K562 (cell line): ENCODE data around the gene ANO8. TPM values are rescaled to one million over a fixed set of nuclear protein-coding genes. Genes with fewer than 3 reads are reported as not detected.
A peak's percentile ranks its signal among the peaks of the same experiment; 100 is the strongest.

Experiments used
- CBFB ChIP-seq: sonication (generic); formaldehyde crosslinking; IDR thresholded peaks from 2 replicates; pipeline ENCODE4 v1.4.0; 2020; ENCODE audit warnings: mild to moderate bottlenecking, missing genetic modification reagents
- HNRNPK ChIP-seq: fragments of 200-400 bp; formaldehyde crosslinking; IDR thresholded peaks from one replicate; pipeline ENCODE4 v1.6.1; 2018; ENCODE audit warnings: mild to moderate bottlenecking, low read depth, low read length; ENCODE audit not compliant: poor library complexity, severe bottlenecking
- TAF1 ChIP-seq: IDR thresholded peaks from 2 replicates; pipeline ENCODE4 v1.6.1; 2011; ENCODE audit warnings: mild to moderate bottlenecking, low read length, moderate library complexity; ENCODE audit not compliant: insufficient read depth, control insufficient read depth, severe bottlenecking; ENCODE audit errors: extremely low read depth
- TAF7 ChIP-seq: fragments of 450-650 bp; IDR thresholded peaks from 2 replicates; pipeline ENCODE4 v1.6.1; 2016; ENCODE audit warnings: missing genetic modification characterization, missing compliant biosample characterization
- polyA plus RNA-seq, 8 experiments: library from polyadenylated mRNA; depleted of rRNA in 4 of 8; stranded (reverse) in 5 of 8; unstranded in 3 of 8; fragments of >200 nt; fragmentation: Nextera tagmentation in 2 of 8; fragmentation: Illumina TruSeq in 1 of 8; extraction: Ambion mirVana in 2 of 8; extraction: Trizol in 1 of 8; gene quantifications; 2 replicates each; pipeline versions ENCODE4 v1.2.1 to v1.2.3, GENCODE V29; 2011 to 2014; ENCODE audit warnings: inconsistent platforms in 1 of 8, missing spikeins in 1 of 8
- total RNA-seq, 7 experiments: library from RNA; depleted of rRNA in 6 of 7; stranded (reverse); fragments of >200 nt in 6 of 7; fragmentation: Illumina TruSeq in 2 of 7; extraction: Trizol in 2 of 7; gene quantifications; 2 replicates each; pipeline versions ENCODE4 v1.2.1 to v1.2.3, GENCODE V29; 2011 to 2021; ENCODE audit warnings: low replicate concordance in 1 of 7
- TF ChIP-seq, protein P1 (sequence below), 2 experiments: fragments of 450-650 bp; IDR thresholded peaks; 2 replicates each; pipeline ENCODE4 v1.6.1; 2016; ENCODE audit warnings: mild to moderate bottlenecking in 2 of 2, borderline replicate concordance in 1 of 2, low read depth in 1 of 2, moderate library complexity in 1 of 2

ANO8 gene
- total and polyA plus RNA-seq, 9 of the 15 experiments (the other 6 are each of a cell fraction or from before 2014, with no cell fraction given) = 0.07 to 7.6 (median 2.3) TPM; not detected in 1

GRCh38 chr19:17334414-17335409, at the start of gene ANO8 (continued):
- TF ChIP-seq, protein P1, sequence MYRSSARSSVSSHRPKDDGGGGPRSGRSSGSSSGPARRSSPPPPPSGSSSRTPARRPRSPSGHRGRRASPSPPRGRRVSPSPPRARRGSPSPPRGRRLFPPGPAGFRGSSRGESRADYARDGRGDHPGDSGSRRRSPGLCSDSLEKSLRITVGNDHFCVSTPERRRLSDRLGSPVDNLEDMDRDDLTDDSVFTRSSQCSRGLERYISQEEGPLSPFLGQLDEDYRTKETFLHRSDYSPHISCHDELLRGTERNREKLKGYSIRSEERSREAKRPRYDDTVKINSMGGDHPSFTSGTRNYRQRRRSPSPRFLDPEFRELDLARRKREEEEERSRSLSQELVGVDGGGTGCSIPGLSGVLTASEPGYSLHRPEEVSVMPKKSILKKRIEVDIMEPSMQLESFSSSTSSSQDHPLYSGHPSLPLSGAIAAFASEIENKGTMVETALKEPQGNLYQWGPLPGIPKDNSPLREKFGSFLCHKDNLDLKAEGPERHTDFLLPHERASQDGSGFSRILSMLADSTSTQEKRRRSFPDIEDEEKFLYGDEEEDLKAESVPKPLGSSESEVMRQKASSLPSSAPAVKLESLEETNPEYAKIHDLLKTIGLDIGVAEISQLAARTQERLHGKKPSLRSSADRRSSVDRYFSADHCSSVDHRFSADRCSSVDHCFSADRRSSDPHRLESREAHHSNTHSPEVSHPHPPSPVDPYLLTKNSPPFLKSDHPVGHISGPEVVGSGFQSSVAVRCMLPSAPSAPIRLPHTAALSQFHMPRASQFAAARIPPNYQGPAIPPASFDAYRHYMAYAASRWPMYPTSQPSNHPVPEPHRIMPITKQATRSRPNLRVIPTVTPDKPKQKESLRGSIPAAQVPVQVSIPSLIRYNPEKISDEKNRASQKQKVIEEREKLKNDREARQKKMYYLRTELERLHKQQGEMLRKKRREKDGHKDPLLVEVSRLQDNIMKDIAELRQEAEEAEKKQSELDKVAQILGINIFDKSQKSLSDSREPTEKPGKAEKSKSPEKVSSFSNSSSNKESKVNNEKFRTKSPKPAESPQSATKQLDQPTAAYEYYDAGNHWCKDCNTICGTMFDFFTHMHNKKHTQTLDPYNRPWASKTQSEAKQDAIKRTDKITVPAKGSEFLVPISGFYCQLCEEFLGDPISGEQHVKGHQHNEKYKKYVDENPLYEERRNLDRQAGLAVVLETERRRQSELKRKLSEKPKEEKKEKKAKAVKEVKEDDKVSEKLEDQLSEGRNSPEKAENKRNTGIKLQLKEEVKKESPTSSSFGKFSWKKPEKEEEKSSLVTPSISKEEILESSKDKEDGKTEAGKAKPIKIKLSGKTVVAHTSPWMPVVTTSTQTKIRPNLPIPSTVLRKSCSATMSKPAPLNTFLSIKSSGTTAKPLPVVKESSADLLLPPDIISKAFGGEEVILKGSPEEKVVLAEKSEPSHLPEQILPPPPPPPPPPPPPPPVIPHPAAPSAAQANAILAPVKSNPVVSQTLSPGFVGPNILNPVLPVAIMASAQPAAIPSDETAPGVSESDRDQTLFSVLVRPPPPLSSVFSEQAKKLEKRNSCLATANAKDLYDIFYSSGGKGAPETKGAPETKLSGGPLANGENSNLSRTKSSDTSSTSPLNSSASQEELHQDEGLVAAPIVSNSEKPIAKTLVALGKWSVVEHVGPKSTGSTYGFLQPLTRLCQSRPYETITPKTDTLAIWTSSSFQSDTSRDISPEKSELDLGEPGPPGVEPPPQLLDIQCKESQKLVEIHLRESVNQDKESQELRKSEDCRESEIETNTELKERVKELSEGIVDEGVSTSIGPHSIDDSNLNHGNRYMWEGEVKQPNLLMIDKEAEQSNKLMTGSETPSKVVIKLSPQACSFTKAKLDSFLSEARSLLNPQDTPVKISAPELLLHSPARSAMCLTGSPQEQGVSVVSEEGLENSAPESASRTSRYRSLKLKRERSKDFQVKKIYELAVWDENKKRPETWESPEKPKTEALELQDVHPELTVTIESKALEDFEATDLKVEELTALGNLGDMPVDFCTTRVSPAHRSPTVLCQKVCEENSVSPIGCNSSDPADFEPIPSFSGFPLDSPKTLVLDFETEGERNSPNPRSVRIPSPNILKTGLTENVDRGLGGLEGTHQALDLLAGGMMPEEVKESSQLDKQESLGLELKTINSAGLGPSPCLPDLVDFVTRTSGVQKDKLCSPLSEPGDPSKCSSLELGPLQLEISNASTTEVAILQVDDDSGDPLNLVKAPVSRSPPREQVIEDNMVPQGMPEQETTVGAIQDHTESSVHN (IDR thresholded peaks at IDR 0.05; ENCODE audit: borderline replicate concordance in 1 of 2, low read depth in 1 of 2) = peak in 1 of 2 experiments; percentile 47; a peak in 1 of 4 replicates
- peak; percentile 91; the same call in 1 of the 2 replicates for TF ChIP-seq CBFB
- TF ChIP-seq TAF7 (tag) = no peak
- TF ChIP-seq HNRNPK = peak; percentile 56
- TF ChIP-seq TAF1 = peak; percentile 42
